Panc1 (cell line): ENCODE measurements around the gene INPP5E. TPM values are rescaled to one million over a fixed set of nuclear protein-coding genes. Genes with fewer than 3 reads are reported as not detected.

ENCODE experiments used
- ATAC-seq: fragments of 200-7000 bp; cut with Tn5 transposase; 2 replicates; pipeline ENCODE4 v1.9.1; 2020; ENCODE audit warnings: mild to moderate bottlenecking, moderate library complexity
- BruUV-seq: library from RNA; stranded (reverse); fragments of 400-500 nt; replicated peaks from 2 replicates; lab custom pipeline; 2021; lab: Mats Ljungman, UMichigan
- CTCF ChIA-PET: fragments of 300-600 bp; sonication (Branson Sonifier 250); formaldehyde crosslinking; loops from one replicate; lab custom pipeline; 2022; ENCODE audit warnings: antibody characterized with exemption; lab: Charles Lee
- POLR2A ChIA-PET: fragments of 300-600 bp; sonication (Branson Sonifier 250); formaldehyde crosslinking; loops from one replicate; lab custom pipeline; 2022; ENCODE audit warnings: antibody characterized with exemption; lab: Charles Lee
- DNase-seq: peaks from one replicate; pipeline ENCODE4 v3.0.0-alpha.2; 2010; ENCODE audit warnings: low read depth, low spot score
- H3K27ac ChIP-seq: 2 replicates; pipeline ENCODE4 v1.5.1; 2011; ENCODE audit warnings: mild to moderate bottlenecking, low read length, inconsistent platforms
- H3K27me3 ChIP-seq: fragments of 200-500 bp; sonication (Bioruptor generic); 2 replicates; pipeline ENCODE4 v1.6.0; 2014; ENCODE audit warnings: low read length, inconsistent platforms; ENCODE audit not compliant: control insufficient read depth, insufficient read depth
- H3K36me3 ChIP-seq: fragments of 200-500 bp; sonication (Bioruptor generic); 2 replicates; pipeline ENCODE4 v1.5.1; 2014; ENCODE audit warnings: inconsistent platforms, mild to moderate bottlenecking, low read length, moderate library complexity; ENCODE audit not compliant: control insufficient read depth, insufficient read depth
- H3K4me1 ChIP-seq: 2 replicates; pipeline ENCODE4 v1.5.1; 2011; ENCODE audit warnings: inconsistent platforms, mild to moderate bottlenecking, low read length, moderate library complexity; ENCODE audit not compliant: control insufficient read depth, insufficient read depth
- H3K4me3 ChIP-seq, 2 experiments: 2 replicates each; pipeline ENCODE4 v1.5.1; 2011 to 2012; ENCODE audit warnings: low read depth in 2 of 2, low read length in 2 of 2, mild to moderate bottlenecking in 2 of 2, inconsistent platforms in 1 of 2, moderate library complexity in 1 of 2
- H3K9me3 ChIP-seq: fragments of 200-500 bp; sonication (Bioruptor generic); 2 replicates; pipeline ENCODE4 v1.5.1; 2014; ENCODE audit warnings: low read depth, mild to moderate bottlenecking, inconsistent platforms, low read length, moderate library complexity; ENCODE audit not compliant: control insufficient read depth, insufficient read depth
- CTCF ChIP-seq: fragments of 450-650 bp; IDR thresholded peaks from 2 replicates; pipeline ENCODE4 v1.5.1; 2017; ENCODE audit warnings: mild to moderate bottlenecking
- POLR2AphosphoS5 ChIP-seq: IDR thresholded peaks from 2 replicates; pipeline ENCODE4 v1.6.1; 2012; ENCODE audit warnings: mild to moderate bottlenecking, low read depth, low read length, moderate library complexity
- REST ChIP-seq, 2 experiments: IDR thresholded peaks; 2 replicates each; pipeline ENCODE4 v1.6.1; 2011 to 2012; ENCODE audit warnings: low read depth in 2 of 2, control low read depth in 1 of 2, low read length in 1 of 2, mild to moderate bottlenecking in 1 of 2, moderate library complexity in 1 of 2; ENCODE audit not compliant: insufficient read depth in 1 of 2
- SIN3A ChIP-seq: IDR thresholded peaks from 2 replicates; pipeline ENCODE4 v1.6.1; 2012; ENCODE audit warnings: low read depth, mild to moderate bottlenecking, low read length, moderate library complexity, borderline replicate concordance; ENCODE audit not compliant: insufficient read depth
- TCF7L2 ChIP-seq: IDR thresholded peaks from 2 replicates; pipeline ENCODE4 v1.6.1; 2011; ENCODE audit warnings: mild to moderate bottlenecking, low read depth, low read length, inconsistent platforms
- in situ Hi-C: cut with HindIII; loops from 2 replicates; pipeline ENCODE4 v1.10.0; 2016; ENCODE audit warnings: low sequenced_read_pairs, low pct_unique_long_range_greater_than_20kb
- intact Hi-C: fragments of 100-400 bp; cut with micrococcal nuclease; formaldehyde crosslinking; loops from one replicate; pipeline ENCODE4 v1.10.0; 2022; ENCODE audit not compliant: unreplicated experiment
- total RNA-seq: library from RNA; stranded (reverse); gene quantifications from one replicate; pipeline ENCODE4 v1.2.1, GENCODE V29; 2021; ENCODE audit not compliant: unreplicated experiment

Gene INPP5E
- total RNA-seq, 1 experiment from 2014 or later: 14.1 TPM

- peaks cover 9% of the 10 kb centered on the region; the same call in 1 of the 2 replicates for H3K4me1 ChIP-seq
- BruUV-seq: TSS peak; percentile 53
- in situ Hi-C loops: no loop called here
- H3K27ac ChIP-seq: no peak overlapping the region
- H3K27me3 ChIP-seq: no peaks in the 10 kb centered on the region
- CTCF ChIA-PET: no interaction called here
- DNase-seq: no peak
- no peaks in the 10 kb centered on the region for H3K9me3 ChIP-seq
- ATAC-seq: no peak
- H3K4me3 ChIP-seq: no peak overlapping the region
- POLR2A ChIA-PET: no interaction called here
- H3K36me3 ChIP-seq: peaks cover 2% of the 10 kb centered on the region
- TF ChIP-seq REST (IDR thresholded peaks at IDR 0.05; ENCODE audit: insufficient read depth in 1 of 2, low read depth in 2 of 2, low read length in 1 of 2) (no peak), TCF7L2 (no peak), POLR2AphosphoS5 (no peak), SIN3A (no peak), CTCF (no peak)
- intact Hi-C loops: no loop called here
Observed at GRCh38 chr9:136402067-136402466, 37.6 kb downstream of the INPP5E start.

- POLR2A ChIA-PET: no interaction called here
- DNase-seq: no peak
- intact Hi-C loops: no loop called here
Observed at GRCh38 chr9:136401173-136401922, 38.3 kb downstream of the INPP5E start.

More at GRCh38 chr9:136401173-136401922, 38.3 kb downstream of the INPP5E start:
- CTCF ChIA-PET: interaction anchor here (0.6 to 0.7 kb wide), 2 partner anchors 56 to 62 kb away, joined by 3 read pairs; no protein-coding TSS in a partner anchor
- peaks cover 2% of the 10 kb centered on the region for H3K36me3 ChIP-seq
- H3K27me3 ChIP-seq: no peaks in the 10 kb centered on the region
- H3K4me3 ChIP-seq: no peak overlapping the region
- ATAC-seq: no peak
- in situ Hi-C loops: no loop called here
- H3K27ac ChIP-seq: no peak overlapping the region
- no peaks in the 10 kb centered on the region for H3K9me3 ChIP-seq
- H3K4me1 ChIP-seq: peaks cover 9% of the 10 kb centered on the region; the same call in 1 of the 2 replicates
- TF ChIP-seq POLR2AphosphoS5 (peak; percentile 38; the same call in 1 of the 2 replicates), CTCF (no peak), REST (IDR thresholded peaks at IDR 0.05; ENCODE audit: insufficient read depth in 1 of 2, low read depth in 2 of 2, low read length in 1 of 2) (no peak), SIN3A (no peak), TCF7L2 (no peak)
- no TSS peak for BruUV-seq
